HG02870 (cell line): Measurements from ENCODE around the gene DBN1.

Source experiments
- ATAC-seq: cut with Tn5 transposase; IDR thresholded peaks from one replicate; pipeline ENCODE4 v1.9.1; 2021; ENCODE audit warnings: mild to moderate bottlenecking, moderate library complexity; ENCODE audit not compliant: unreplicated experiment

Gene DBN1

DNA sequence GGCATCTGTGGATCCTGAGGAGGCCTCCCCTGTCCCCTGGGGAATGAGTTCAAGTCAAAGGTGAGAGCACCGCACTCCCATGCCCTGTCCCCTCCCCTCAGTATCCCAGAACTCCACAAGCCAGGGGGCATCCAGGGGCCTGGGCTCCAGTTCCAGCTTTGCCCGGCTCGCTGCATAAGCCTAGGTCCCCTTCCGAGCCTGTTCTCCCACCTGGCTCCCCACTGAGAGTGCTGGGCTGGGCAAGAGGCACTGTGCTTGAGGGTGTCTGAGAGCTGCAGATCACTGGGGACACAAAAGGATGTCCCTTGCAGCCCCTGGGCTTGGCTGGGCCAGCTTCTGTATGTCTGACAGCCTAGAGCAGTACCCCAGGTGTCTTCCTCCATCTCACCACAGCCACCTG is 31.6 kb upstream of the DBN1 start:
- no peak for ATAC-seq

DNA sequence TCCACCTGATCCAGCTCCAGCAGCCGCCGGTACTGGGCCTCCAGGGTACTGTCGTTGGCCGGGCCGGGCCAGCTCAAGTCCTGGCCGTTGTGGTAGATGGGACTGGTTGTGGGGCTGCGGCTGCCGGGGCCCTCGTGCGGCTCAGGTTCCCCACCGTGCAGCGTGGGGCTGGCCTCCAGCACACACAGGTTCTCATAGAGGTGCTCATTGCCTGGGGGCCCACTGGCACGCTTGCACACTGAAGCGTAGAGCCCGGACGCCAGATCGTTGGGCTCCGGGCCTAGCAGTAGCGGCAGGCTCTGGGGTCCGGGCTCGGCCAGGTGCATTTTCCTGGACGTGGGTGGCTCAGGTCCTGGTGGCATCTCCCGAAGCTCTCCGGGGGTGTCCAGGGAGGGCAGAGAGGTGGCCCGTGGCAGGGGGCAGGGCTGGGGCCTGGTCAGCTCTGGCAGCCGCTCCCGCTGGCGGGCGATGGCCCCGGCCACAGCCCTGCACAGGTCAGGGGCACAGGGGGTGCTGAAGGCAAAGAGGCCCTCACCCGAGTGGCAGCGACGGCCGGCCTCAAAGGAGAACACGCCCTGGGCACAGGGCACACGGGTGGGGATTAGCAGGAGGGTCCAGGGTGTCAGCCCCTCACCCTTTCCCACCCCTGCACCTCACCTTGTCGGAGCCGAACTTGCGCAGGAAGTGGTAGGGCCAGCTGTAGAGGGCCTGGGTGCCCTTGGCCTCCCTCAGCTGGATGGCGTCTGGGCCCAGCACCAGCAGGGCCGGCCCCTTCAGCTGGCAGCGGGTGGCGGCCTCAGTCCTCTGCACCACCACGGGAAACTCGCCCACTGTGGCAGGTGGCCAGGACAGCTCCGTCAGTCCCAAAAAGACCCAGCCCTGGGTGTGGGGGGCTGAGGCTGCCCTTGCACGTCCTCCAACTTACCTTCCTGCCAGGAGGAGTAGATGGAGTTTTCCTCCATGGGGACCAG is 30.9 kb upstream of the DBN1 start:
- ATAC-seq, result no peak

DNA sequence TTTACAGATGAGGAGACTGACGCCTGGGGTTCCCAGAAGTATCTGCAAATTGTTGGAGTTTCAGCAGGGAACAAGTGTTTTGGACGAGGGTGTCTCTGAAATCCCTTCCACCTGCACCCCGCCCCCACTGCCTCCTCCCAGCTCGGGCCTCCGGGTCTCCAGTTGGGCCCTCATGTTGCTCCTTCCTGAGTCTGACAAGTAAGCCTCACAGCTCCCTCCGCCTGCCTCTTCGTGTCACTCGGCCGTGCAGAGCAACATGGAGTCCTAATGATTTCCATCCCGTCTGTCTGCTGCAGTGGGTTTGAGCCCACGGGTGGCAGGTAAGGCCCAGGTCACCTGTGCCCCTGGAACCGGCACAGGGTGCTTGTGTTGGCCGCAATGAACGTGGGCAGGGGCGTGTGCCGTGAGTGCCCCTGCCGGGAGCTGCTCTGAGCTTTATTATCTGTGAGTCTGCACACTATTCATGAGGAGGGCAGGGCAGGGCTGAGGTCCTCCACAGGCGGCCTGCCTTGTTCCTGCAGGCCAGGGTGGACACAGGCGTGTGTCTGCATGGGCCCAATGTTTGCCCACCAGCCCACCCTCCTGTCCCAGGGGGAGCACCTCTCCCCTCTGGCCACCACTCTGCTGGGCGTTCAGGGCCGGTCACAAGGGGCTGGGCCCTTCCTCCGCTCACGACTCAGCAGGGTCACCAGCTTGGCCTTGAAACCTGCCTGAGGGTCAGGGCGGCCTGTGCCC is 30.1 kb upstream of the DBN1 start:
- no peak for ATAC-seq

DNA sequence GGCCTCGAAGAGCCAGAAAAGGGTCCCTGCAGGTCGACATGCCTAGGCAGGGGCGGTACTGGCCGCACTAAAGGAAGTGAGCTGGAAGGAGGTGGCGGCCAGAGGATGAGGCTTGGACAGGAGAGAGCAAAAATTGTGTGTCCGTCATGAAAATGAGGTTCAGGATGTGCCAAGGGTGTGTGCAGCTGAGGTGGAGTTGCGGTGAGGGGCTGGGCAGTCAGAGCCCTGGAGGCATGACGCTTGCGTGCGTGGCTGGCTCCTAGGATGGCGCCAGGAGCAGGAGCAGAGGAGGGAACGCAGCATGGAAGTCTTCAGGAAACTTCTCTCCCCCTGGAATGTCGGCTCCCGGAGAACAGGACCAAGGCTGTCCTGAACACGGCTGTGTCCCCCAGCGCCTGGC is 29.5 kb upstream of the DBN1 start:
- ATAC-seq, result no peak

DNA sequence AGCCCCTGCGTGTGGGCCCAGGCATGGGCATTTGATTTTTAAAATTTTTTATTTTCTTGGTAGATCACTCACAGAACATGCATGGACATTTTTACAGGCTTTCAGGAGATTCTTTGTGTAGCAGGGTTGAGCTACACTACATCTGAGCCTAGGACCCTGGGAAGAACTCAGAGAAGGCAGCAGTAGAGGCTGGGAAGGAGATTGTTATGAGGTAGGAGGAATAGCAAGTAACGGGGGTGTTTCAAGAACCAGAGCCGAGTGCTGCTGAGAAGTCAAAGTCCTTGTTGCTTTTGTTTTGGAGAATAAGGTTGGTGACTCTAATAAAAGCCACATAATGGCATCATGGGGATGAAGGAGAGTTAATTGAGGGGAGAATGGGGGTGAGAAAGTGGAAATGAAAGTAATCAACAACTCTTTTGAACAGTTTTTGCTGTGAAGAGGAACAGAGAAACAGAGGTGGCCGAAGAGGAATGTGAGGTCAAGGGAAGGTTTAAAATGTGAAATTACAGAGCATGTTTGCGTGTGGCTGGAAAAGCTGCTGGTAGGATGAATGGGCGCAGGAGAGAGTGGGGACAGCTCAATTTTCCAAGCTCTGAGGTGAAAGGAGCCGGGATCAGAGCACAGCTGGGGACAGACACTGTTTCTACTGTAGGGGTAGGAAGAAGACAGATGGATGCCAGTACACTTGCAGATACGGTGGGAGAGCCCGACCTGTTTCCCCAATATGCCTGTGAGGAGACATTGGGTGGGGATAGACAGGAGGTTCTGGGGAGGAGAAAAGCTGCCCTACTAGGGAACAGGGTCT is 28.6 kb upstream of the DBN1 start:
- no peak for ATAC-seq

DNA sequence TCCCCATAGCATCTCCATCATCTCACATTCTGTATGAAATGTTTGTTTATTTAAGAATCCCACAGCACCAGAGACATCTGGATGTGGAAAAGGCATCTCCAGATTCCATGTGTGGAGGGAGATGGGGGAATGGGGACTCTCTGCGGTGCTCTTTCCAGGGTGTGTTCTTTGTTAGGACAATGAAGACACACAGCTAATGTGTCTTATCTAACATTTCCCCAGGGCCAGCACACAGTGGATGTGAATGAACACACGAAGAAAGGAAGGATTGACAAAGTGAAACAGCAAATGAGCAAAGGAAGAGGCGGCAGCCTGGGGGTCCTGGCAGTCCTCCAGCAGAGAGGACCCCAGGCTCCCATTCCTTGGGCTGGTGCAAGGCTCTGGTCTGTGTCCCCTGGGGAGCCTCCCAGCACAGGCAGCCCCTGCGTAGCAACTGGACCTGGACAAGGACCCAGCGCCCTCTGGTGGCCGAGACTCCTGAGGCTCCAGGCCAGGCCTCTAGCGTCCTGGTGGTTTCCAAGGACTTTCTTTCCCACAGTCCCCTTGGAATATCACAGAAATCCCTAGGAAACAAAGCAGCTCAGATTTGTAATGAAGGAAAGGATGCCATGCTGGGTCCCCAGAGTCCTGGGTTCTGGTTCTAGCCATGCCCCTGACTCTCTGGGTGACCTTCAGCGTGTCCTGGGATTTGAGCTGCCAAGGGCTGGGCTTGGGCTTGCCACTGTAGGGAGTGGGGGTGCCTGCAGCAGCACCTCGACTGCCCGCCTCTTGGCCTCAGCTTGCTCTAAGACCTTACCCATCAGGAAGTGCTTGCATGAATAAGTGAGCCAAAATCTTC is 27.5 kb upstream of the DBN1 start:
- ATAC-seq, result no peak

DNA sequence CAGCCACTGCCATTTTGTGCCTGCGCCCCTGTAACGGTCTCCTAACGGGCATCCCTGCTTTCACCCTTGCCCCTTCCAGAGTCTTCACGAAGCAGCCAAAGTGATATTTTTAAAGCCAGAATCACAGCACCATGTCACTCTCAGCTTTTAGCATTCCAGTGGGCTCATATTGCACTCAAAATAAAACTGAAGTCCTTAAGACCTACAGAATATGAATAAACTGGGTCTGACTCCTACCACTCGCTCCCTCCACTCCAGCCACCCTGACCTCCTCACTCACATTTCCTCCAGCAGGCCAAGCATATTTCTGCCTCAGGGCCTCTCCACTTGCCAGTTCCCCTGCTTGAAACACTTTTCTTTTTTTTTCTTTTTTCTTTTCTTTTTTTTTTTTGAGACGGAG is 26.4 kb upstream of the DBN1 start:
- no peak for ATAC-seq

DNA sequence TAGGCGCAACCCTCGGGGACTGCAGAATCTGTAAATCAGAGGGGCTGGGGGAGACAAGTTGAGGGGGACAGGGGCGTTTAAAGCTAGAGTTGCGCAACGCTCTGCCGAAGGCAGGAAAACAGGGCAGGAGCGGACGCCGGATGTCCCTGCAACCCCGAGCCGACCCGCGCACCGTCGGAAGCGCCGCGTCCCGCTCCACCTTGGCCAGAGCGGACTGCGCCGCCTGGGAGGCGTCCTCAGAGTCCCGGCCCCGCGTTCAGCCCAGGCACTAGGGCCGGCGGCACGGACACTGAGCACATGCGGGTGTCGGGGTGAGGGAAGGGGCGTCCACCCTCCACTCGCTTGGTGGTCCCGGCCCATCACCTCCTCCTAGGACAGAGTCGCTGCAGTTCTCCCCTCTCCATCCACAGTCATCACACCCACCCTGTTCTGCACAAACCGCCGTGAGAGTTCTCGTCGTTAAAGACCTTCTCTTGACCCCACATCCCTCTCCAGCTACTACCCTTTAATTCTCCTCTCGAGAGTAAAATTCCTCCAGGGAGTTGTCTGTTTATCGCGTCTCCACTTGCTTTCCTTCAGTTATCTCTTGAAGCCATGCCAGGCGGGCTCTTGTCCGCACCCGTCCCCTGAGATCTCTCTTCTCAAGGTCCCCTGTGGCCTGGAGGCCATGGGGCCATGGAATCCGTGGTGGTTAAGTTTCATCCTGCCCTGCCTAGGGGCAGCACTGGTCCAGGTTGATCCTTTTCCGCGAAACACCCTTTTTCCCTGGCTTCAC is 24.8 kb upstream of the DBN1 start:
- no peak for ATAC-seq

DNA sequence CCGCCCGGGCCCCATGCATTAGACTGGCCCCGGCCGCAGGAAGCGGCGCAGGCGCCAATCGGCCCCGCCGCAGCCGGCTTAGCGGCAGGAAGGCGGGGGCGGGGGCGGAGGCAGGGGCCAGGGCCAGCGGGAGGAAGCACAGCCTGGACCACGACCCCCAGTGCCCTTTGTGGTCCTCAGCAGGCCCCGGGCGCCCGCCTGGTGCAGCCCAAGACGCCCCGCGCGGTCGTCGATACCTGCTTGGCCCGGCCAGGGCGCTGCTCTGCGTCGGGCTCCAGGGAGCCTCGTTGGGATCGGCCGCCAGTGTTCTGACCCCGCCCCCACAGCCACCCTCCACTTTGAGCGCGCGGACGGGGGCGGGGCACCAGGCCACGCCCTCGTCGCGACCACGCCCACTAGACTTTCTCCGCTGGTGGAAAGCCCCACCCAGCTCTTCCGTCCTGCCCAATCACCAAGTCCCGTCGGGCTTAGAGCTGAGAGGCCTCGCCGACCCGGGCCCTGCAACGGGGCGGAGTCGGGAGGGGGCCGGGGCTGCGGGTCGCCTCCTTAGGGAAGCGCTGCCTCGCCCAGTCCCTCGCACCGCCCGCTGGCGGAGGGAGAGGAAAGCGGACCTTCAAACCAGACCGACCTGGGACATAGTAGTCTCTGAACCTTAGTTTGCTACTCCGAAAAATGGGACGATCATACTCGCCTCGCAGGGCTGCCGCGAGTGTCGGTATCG is 24.0 kb upstream of the DBN1 start, which contains the start of gene PDLIM7:
PDLIM7 (minus strand) TSS at position 313 of the 721 bp plus-strand sequence. CDS start 1,092 bp downstream, outside the sequence.
- ATAC-seq, result peak; percentile 72

DNA sequence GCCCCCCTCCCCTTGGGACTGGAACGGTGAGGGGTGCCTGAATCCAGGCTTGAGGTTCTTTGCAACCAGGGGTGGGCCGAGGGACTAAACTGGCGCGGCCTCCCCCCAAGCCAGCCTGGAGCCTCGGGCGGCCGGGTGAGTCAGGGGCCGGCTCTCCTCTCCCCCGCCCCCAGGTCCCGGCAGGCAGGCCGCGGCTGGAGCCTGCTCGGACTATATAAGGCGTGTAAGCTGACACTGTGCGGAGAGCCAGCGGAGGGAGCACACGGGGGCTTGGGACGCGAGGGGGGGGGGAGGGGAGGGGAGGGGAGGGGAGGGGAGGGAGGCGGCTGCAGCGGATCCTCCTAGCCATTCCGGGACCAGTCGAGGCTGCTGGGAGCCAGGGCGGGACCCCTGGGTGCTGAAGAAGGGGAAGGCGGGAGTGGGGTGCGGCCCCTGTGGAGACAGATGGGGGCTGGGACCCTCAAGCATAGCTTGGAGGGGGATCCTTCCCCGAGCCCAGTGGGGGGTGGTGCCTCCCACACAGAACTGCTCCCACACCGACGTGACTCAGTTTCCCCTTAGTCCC is 23.4 kb upstream of the DBN1 start:
- ATAC-seq, result no peak

DNA sequence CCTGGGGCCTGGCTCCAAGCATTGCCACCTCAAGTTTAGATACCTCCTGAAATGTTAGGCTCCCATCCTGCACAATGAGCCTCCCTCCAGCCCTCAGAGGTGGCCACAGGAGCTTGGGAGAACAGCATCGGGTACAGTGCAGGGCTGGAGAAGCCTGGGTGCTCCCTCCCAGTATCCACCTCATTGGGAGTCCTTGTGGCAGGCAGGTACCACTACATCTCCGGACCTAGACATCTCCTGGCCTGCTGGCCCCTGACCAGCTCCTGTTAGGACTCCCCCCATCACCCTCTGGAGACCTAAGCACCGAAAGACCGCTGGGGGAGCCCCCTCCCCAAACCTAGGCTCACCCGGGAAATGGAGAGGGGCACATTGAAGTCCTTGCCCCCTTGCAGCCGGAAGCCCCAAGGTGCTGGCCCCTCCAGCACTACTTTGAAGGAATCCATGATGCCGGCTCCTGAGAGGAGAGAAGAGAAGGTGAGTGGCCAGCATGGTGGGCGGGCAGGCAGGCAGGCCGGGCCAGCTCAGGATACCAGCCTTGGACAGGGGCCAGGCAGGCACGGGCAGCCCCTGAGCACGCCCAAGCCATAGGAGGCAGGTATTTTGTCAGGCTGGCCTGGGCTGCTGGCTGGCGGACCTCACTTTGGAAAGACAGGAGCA is 22.8 kb upstream of the DBN1 start:
- no peak for ATAC-seq

DNA sequence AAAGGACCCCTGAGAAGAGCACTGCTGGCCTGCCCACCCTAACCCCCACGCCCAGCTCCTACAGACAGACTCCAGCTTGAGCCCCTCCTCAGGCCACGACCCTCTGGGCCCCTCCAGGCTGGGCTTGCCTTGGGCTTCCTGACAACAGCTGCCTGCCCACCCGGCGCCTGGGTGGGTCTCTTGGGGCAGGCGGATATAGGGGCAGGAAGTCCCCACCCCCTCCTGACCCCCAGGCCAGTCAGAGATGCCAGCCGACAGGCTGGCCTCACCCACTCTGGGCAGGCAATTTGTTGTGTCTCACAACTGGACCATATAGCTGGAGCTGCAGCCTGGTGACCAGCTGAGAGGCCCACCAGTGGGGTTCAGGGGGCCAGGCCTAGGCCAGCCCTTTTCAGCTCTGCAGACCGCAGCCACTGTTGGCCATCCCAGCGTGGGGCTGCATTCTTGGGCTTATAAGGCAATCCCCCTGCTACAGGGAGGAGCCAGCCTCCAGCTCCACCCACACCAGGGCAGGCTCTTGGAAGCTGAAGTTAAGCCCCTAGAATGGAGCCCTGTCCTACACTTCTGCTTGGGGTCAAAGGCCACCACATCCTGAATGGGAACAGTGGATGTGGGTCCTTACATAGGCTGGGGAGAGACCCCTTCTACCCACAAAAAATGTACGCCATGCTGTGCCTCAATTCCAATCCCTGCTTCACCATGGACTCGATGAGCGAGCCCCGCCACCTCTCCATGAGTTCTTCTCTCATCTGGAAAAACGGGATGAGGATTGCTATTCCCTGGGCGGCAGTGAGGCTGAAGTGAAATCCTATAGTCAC is 22.0 kb upstream of the DBN1 start:
- no peak for ATAC-seq

DNA sequence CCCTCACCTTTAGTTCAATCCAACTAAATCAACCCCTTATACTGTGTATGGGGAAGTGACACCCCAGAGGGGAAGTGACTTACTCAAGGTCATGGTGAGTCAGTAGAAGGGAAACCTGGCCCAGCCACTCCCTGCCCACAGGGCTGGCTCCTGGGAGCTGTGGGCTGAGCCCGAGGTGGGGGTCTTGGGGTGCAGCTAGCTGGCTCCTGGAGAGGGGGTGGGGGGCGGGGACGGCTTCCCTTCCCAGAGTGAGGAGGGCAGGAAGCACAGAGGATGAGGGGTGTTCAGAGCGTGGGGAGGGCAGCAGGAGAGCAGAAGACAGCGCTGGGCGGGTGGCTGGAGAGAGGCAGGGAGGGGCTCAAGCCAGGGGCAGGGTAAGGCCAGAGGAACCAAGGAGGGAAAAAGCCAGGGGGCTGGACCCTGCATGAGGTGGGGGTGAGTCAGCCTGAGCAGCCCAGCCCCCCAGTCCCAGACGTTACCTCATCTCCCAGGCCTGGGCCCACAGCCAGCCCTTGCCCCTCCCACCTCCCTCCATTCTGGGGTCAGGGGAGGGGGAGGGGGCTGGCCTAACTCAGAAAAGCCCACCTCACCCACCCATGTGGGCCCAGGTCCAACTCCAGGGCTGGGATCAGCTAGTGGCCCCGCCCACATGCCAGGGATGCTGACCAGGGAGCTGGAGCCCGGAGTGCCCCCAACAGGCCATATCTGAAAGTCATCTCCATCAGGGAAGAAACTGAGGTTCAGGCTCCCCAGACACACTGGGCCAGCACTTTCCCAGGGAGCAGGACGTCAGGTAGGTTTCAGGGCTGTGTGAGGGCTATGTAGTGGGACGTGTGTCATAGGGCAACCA is 21.1 kb upstream of the DBN1 start:
- ATAC-seq, result no peak

DNA sequence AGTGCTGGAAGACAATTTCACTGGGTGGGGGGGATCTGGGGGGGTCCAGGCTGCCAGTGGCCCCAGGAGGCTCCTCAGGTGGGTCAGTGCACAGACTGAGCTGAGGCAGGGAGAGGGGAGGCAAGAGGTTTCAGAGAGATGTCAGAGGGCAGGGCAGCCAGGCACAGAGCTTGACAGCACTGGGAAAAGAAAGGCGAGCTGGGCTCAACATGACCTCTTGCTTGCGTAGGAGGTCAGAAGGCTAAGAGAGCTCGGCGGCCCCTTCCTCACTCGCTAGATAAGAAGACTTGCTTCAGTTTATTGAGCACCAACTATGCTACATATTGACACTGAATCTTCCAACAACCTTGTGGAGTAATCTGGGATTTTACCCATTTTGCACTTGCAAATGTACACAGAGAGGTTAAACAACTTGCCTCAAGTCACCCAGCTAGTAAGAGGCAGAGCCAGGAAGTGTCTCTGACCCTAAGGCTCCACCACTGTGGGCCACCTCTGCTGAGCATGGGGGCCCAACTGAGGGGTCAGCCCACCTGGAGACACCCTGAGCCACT is 20.4 kb upstream of the DBN1 start:
- no peak for ATAC-seq

DNA sequence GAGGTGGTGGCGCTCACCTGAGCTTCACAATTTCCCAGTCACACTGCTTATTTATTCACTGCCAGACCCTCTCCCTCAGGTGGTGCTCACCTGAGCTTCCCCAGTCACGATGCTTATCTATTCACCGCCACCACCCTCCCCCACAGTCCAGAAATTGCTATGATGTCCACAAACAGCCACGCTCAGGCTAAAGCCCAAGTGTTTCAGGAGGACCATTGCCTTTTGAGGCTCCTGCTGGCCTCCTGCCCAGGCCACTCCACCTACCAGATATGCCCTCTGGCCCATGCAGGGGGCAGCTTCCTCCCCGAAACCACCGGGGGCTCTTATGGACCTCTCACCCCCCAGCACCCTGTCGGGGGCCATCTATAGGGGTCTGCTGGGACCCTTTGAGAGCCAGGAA is 19.4 kb upstream of the DBN1 start:
- no peak for ATAC-seq
